SK-N-SH (cell line): ENCODE data around the gene SLC22A4. TPM values are rescaled to one million over a fixed set of nuclear protein-coding genes. Genes with fewer than 3 reads are reported as not detected.

ENCODE experiments used
- CTCF ChIA-PET: fragments of 300-600, 350-600 bp; formaldehyde crosslinking; extraction: SDS; loops from one replicate; lab custom pipeline; 2021; lab: Yijun Ruan, JAX
- POLR2A ChIA-PET: fragments of 350-600 bp; sonication (Branson Sonifier 250); formaldehyde crosslinking; extraction: SDS; loops from one replicate; lab custom pipeline; 2020; ENCODE audit warnings: antibody characterized with exemption, inconsistent platforms; lab: Yijun Ruan, JAX
- DNase-seq: peaks from one replicate; pipeline ENCODE4 v3.0.0; 2012
- H2AFZ ChIP-seq: fragments of 200-600 bp; sonication (generic); 2 replicates; pipeline ENCODE4 v1.8.1; 2016; ENCODE audit warnings: antibody characterized with exemption, mild to moderate bottlenecking, low read depth
- H3F3A ChIP-seq: fragments of 200-600 bp; sonication (generic); replicated peaks from 2 replicates; pipeline ENCODE3; 2016; ENCODE audit warnings: antibody characterized with exemption, mild to moderate bottlenecking; ENCODE audit not compliant: insufficient read depth
- H3K27ac ChIP-seq, 2 experiments: fragments of 200-500 bp in 1 of 2; fragments of 200-600 bp in 1 of 2; sonication (Bioruptor generic) in 1 of 2; sonication (generic), shearing (Covaris generic) in 1 of 2; 2 replicates each; pipeline versions ENCODE4 v1.5.1 to v1.6.1; 2014 to 2016; ENCODE audit warnings: low read depth in 2 of 2, inconsistent platforms in 1 of 2, low read length in 1 of 2, mild to moderate bottlenecking in 1 of 2, mixed read lengths in 1 of 2
- H3K27me3 ChIP-seq: fragments of 200-600 bp; sonication (generic), shearing (Covaris generic); 2 replicates; pipeline ENCODE4 v1.6.1; 2016; ENCODE audit warnings: mixed run types; ENCODE audit not compliant: insufficient read depth
- H3K36me3 ChIP-seq, 2 experiments: fragments of 200-500 bp in 1 of 2; fragments of 200-600 bp in 1 of 2; sonication (Bioruptor generic) in 1 of 2; sonication (generic) in 1 of 2; replicated peaks in 1 of 2; 2 replicates each; pipeline versions ENCODE3 to v1.5.1; 2014 to 2016; ENCODE audit warnings: low read length in 1 of 2, mild to moderate bottlenecking in 1 of 2; ENCODE audit not compliant: insufficient read depth in 2 of 2, control insufficient read depth in 1 of 2
- H3K4me1 ChIP-seq, 2 experiments: fragments of 200-500 bp in 1 of 2; fragments of 200-600 bp in 1 of 2; sonication (Bioruptor generic) in 1 of 2; sonication (generic), shearing (Covaris generic) in 1 of 2; 2 replicates each; pipeline versions ENCODE4 v1.5.1 to v1.6.1; 2014 to 2016; ENCODE audit warnings: low read depth in 1 of 2, low read length in 1 of 2, mixed run types in 1 of 2; ENCODE audit not compliant: insufficient read depth in 2 of 2, control insufficient read depth in 1 of 2
- H3K4me2 ChIP-seq: fragments of 200-600 bp; sonication (generic), shearing (Covaris generic); 2 replicates; pipeline ENCODE4 v1.6.1; 2017; ENCODE audit warnings: mixed run types
- H3K4me3 ChIP-seq, 2 experiments: fragments of 200-500 bp in 1 of 2; fragments of 200-600 bp in 1 of 2; sonication (Bioruptor generic) in 1 of 2; sonication (generic), shearing (Covaris generic) in 1 of 2; 2 replicates each; pipeline versions ENCODE4 v1.5.1 to v1.8.1; 2014 to 2016; ENCODE audit warnings: low read depth in 2 of 2, inconsistent platforms in 1 of 2, low read length in 1 of 2, mild to moderate bottlenecking in 1 of 2, mixed read lengths in 1 of 2, moderate library complexity in 1 of 2
- H3K79me2 ChIP-seq: fragments of 200-600 bp; sonication (generic); 2 replicates; pipeline ENCODE4 v1.8.1; 2017; ENCODE audit warnings: mild to moderate bottlenecking; ENCODE audit not compliant: insufficient read depth
- H3K9ac ChIP-seq: fragments of 200-600 bp; sonication (generic); 2 replicates; pipeline ENCODE4 v1.6.1; 2017; ENCODE audit warnings: mixed run types
- H3K9me2 ChIP-seq: fragments of 200-600 bp; sonication (generic); 2 replicates; pipeline ENCODE4 v1.6.1; 2017; ENCODE audit warnings: mixed run types
- H3K9me3 ChIP-seq: fragments of 200-600 bp; sonication (generic); 2 replicates; pipeline ENCODE4 v1.6.1; 2017; ENCODE audit warnings: mixed run types, mild to moderate bottlenecking, moderate library complexity
- H4K20me1 ChIP-seq: fragments of 200-600 bp; sonication (generic); 2 replicates; pipeline ENCODE4 v1.6.1; 2017; ENCODE audit warnings: mild to moderate bottlenecking, mixed run types; ENCODE audit not compliant: insufficient read depth
- ELF1 ChIP-seq: IDR thresholded peaks from 2 replicates; pipeline ENCODE4 v1.4.0; 2012
- FOSL2 ChIP-seq: IDR thresholded peaks from 2 replicates; pipeline ENCODE4 v1.4.0; 2012; ENCODE audit warnings: low read depth, mild to moderate bottlenecking, moderate library complexity, borderline replicate concordance
- IRF3 ChIP-seq: fragments of 150-350 bp; IDR thresholded peaks from 2 replicates; pipeline ENCODE4 v1.6.1; 2016; ENCODE audit warnings: mild to moderate bottlenecking, low read depth, low read length
- MEF2A ChIP-seq: IDR thresholded peaks from 2 replicates; pipeline ENCODE4 v1.4.0; 2012; ENCODE audit warnings: low read depth, borderline replicate concordance
- NFIC ChIP-seq: IDR thresholded peaks from 2 replicates; pipeline ENCODE4 v1.4.0; 2012; ENCODE audit warnings: borderline replicate concordance
- SIN3A ChIP-seq: IDR thresholded peaks from 2 replicates; pipeline ENCODE4 v1.6.1; 2012; ENCODE audit warnings: low read depth, mild to moderate bottlenecking, low read length, moderate library complexity, borderline replicate concordance
- SMC3 ChIP-seq: IDR thresholded peaks from 2 replicates; pipeline ENCODE4 v1.6.1; 2012; ENCODE audit warnings: low read depth, low read length, improper control_type of control experiment
- TAF1 ChIP-seq: IDR thresholded peaks from 2 replicates; pipeline ENCODE4 v1.6.1; 2012; ENCODE audit warnings: low read depth, mild to moderate bottlenecking, low read length, moderate library complexity, borderline replicate concordance
- TCF12 ChIP-seq: IDR thresholded peaks from 2 replicates; pipeline ENCODE4 v1.4.0; 2012
- TEAD4 ChIP-seq: IDR thresholded peaks from 2 replicates; pipeline ENCODE4 v1.4.0; 2012; ENCODE audit warnings: mild to moderate bottlenecking, borderline replicate concordance; ENCODE audit not compliant: insufficient read depth
- WGBS: methylation state at CpG from one replicate; pipeline ENCODE4 v1.1.6; 2017; ENCODE audit warnings: low lambda C conversion rate; 5-methylcytosine and 5-hydroxymethylcytosine counted together
- polyA plus RNA-seq, 3 experiments: library from polyadenylated mRNA; depleted of rRNA; stranded (reverse); fragments of >200 nt; gene quantifications; 2 replicates each; pipeline ENCODE4 v1.2.3, GENCODE V29; 2012
- TF ChIP-seq, protein P1 (sequence below): IDR thresholded peaks from 2 replicates; pipeline ENCODE4 v1.6.1; 2012; ENCODE audit warnings: mild to moderate bottlenecking, low read depth, low read length, moderate library complexity

Gene SLC22A4
- polyA plus RNA-seq, 1 of the 3 experiments (the other 2 are of a cell fraction), result 3.3 TPM

- Histone ChIP-seq H3K9ac (no peak overlapping the region), H3K36me3 (peaks cover 6 to 21% of the 10 kb centered on the region in 2 experiments), H3K27me3 (no peaks in the 10 kb centered on the region), H3K9me3 (no peaks in the 10 kb centered on the region), H3K9me2 (no peaks in the 10 kb centered on the region), H3K4me1 (peaks cover 3 to 22% of the 10 kb centered on the region in 2 experiments; a peak in 2 of 4 replicates), H3K4me2 (no peak overlapping the region), H3K4me3 (no peak overlapping the region), H2AFZ (no peak overlapping the region), H3K79me2 (no peaks in the 10 kb centered on the region), H3F3A (no peaks in the 10 kb centered on the region), H4K20me1 (no peaks in the 10 kb centered on the region), H3K27ac (no peak overlapping the region)
- CTCF ChIA-PET, result interaction anchor here (1.1 to 2.5 kb wide), 4 partner anchors 12 to 95 kb away, joined by 3 to 23 read pairs (median 9); partner anchors contain the start of gene SLC22A5
- DNase-seq, result no peak
- WGBS, result 95% methylated on average over 14 of the region's 14 CpGs
- no peak for TF ChIP-seq TCF12
- TF ChIP-seq TAF1, result no peak
- no peak for TF ChIP-seq TEAD4
- TF ChIP-seq, protein P1, sequence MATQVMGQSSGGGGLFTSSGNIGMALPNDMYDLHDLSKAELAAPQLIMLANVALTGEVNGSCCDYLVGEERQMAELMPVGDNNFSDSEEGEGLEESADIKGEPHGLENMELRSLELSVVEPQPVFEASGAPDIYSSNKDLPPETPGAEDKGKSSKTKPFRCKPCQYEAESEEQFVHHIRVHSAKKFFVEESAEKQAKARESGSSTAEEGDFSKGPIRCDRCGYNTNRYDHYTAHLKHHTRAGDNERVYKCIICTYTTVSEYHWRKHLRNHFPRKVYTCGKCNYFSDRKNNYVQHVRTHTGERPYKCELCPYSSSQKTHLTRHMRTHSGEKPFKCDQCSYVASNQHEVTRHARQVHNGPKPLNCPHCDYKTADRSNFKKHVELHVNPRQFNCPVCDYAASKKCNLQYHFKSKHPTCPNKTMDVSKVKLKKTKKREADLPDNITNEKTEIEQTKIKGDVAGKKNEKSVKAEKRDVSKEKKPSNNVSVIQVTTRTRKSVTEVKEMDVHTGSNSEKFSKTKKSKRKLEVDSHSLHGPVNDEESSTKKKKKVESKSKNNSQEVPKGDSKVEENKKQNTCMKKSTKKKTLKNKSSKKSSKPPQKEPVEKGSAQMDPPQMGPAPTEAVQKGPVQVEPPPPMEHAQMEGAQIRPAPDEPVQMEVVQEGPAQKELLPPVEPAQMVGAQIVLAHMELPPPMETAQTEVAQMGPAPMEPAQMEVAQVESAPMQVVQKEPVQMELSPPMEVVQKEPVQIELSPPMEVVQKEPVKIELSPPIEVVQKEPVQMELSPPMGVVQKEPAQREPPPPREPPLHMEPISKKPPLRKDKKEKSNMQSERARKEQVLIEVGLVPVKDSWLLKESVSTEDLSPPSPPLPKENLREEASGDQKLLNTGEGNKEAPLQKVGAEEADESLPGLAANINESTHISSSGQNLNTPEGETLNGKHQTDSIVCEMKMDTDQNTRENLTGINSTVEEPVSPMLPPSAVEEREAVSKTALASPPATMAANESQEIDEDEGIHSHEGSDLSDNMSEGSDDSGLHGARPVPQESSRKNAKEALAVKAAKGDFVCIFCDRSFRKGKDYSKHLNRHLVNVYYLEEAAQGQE, result no peak
- no peak for TF ChIP-seq SIN3A
- no peak for TF ChIP-seq ELF1
- no peak for TF ChIP-seq SMC3
- no peak for TF ChIP-seq FOSL2
- TF ChIP-seq MEF2A, result no peak
- no peak for TF ChIP-seq IRF3
- no peak for TF ChIP-seq NFIC
- POLR2A ChIA-PET, result no interaction called here
Measured at GRCh38 chr5:132274050-132274792, 20.0 kb upstream of the SLC22A4 start.
